ENCODE data around the gene STAB1.

DNA sequence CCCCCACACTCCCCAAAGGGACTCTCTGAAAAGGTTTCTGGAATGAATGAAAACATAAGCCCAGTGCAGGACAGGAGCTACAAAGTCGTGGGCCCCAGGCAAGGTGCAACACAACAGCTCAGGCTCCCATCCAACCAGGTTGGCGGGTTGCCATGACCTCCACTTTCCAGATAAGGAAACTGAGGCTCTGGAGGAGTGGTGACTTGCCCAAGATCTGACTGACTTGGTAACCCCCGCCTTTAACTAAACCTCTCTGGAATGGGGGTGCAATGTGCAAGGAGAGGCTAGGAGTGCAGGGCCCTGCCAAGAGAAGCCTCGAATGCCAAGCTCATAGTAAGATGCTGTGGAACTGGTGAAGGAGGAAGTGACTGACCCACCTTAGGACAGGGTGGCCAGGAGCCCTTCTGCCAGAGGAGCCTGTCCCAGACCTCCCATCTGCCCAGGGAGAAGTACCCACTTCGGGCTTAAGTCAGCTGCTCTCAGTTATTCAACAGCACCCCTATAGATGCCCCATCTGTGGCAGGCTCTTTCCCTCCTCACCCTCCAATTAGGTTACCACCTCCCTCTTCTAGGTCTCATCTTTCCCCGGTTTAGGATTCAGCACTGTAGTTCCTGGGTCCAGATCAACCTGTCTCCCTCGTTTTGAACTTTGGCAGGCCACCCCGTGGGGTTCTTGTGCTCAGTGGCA, 40.7 kb upstream of the STAB1 start:
- TF ChIP-seq POLR2A (IDR thresholded peaks at IDR 0.05) (no peak), CTCF (IDR thresholded peaks at IDR 0.05) (no peak)

All from testis (tissue), 2 donors.